GM12873 (cell line): Measurements from ENCODE around the gene PCDHGA2.

Experiments used
- TF ChIP-seq, protein P1 (sequence below): IDR thresholded peaks from 2 replicates; pipeline ENCODE4 v1.5.1; 2012; ENCODE audit warnings: low read depth, mild to moderate bottlenecking, moderate library complexity, low read length, control low read depth; ENCODE audit not compliant: insufficient read depth; ENCODE audit errors: missing control alignments

Gene PCDHGA2

GRCh38 chr5:141320225-141321169, 18.1 kb upstream of the PCDHGA2 start, which contains the start of gene TAF7:
Gene TAF7 (minus strand): TSS chr5:141320784. CDS start chr5:141320044, 740 bp downstream.
- TF ChIP-seq, protein P1, sequence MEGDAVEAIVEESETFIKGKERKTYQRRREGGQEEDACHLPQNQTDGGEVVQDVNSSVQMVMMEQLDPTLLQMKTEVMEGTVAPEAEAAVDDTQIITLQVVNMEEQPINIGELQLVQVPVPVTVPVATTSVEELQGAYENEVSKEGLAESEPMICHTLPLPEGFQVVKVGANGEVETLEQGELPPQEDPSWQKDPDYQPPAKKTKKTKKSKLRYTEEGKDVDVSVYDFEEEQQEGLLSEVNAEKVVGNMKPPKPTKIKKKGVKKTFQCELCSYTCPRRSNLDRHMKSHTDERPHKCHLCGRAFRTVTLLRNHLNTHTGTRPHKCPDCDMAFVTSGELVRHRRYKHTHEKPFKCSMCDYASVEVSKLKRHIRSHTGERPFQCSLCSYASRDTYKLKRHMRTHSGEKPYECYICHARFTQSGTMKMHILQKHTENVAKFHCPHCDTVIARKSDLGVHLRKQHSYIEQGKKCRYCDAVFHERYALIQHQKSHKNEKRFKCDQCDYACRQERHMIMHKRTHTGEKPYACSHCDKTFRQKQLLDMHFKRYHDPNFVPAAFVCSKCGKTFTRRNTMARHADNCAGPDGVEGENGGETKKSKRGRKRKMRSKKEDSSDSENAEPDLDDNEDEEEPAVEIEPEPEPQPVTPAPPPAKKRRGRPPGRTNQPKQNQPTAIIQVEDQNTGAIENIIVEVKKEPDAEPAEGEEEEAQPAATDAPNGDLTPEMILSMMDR, result peak; percentile 85

DNA sequence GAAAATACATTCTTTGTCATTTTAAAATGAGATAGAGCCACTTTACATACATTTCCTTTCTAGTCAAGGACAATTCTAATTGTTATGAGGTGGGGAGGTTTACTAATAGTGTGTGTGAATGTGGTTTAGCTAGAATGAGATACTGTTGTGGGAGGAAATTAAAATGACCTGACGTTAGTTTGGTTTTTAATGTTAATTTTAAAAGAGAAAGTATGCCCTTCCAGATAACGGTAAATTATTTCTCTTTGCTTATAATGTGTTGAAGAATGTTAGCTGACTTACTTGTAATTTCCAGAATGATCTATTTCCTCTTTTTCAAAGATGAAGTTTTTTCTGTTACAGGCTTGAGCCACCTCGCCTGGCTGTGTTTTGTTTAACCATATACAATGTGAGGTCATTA, 16.3 kb upstream of the PCDHGA2 start:
- TF ChIP-seq, protein P1, result no peak

- TF ChIP-seq, protein P1, result peak; percentile 49
Observed at GRCh38 chr5:141326088-141326854, 12.3 kb upstream of the PCDHGA2 start.

DNA sequence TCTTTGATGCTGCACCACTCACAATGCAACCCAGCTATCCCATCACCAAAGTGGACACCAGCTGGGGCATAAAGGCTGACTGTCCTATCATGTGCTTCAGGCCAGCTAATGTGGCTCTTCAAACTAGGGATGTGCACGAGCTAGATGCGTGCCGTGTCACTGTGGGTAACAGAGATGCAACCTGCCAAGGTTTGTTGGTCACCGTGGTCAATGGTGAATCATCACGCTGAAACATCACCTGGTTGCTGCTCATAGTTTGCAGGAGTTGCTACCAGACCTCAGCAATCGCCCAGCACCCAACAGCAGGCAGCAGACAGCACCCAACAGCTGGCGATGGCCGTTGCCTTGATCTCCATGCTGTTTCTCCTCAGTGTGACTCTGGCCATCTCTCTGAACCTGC, 10.3 kb upstream of the PCDHGA2 start:
- TF ChIP-seq, protein P1, result no peak

DNA sequence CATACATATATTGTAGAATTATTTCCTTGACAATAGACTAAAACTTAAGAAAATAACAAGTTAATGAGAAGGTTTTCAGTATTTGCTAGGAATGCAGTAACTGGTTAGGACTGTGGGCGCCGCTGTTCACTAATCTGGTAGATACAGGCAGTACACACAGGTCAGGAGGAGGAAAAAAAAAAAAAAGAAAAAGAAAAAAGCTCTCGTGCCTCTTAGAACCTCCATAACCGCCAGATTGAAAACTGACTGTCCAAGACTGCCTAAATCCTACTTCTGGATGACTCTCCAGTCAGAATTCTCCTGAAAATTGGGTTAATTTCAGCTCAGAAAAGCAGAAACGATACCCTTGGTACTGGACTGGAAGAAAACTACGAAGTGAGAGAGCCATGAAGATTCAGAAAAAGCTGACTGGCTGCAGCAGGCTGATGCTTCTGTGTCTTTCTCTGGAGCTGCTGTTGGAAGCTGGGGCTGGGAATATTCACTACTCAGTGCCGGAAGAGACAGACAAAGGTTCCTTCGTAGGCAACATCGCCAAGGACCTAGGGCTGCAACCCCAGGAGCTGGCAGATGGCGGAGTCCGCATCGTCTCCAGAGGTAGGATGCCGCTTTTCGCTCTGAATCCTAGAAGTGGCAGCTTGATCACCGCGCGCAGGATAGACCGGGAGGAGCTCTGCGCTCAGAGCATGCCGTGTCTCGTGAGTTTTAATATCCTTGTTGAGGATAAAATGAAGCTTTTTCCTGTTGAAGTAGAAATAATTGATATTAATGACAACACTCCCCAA, 8.1 kb upstream of the PCDHGA2 start, which contains the start of gene PCDHGA1:
Gene PCDHGA1, plus strand, starts transcription at position 216 of the 782 bp plus-strand sequence.
- TF ChIP-seq, protein P1, result peak; percentile 42

- TF ChIP-seq, protein P1, result no peak
Observed at GRCh38 chr5:141342773-141343172, 4.2 kb downstream of the PCDHGA2 start.
